ENCODE results near the gene SH2D3C.

DNA sequence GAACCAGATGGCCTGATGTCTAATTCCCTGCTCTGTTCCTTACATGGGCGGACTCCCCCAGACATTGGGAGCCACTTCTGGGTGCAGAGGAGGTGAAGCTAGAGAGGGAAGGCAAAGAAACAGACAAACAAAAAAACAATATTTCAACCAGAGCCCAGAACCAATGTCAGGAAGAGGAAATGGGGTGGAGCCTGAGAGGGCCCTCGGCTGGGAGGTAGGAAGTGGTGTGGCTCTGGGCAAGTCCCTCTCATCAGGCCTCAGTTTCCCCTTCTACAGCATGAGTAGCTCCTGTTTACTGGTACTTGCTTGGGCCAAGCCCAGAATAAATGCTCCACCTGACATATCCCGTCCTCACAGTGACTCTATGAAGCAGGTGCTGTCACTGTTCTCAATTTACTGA, 11.1 kb downstream of the SH2D3C start:
- TF ChIP-seq GATA2 (IDR thresholded peaks at IDR 0.05; ENCODE audit: low read depth, low read length), result no peak
- no peak for TF ChIP-seq GATA3 (IDR thresholded peaks at IDR 0.05; ENCODE audit: low read depth, low read length)

Data from SH-SY5Y (cell line).